HG03442 (cell line): Measurements from ENCODE around the gene CTNNA3.

ENCODE experiments used
- ATAC-seq: cut with Tn5 transposase; IDR thresholded peaks from one replicate; pipeline ENCODE4 v1.9.1; 2021; ENCODE audit warnings: mild to moderate bottlenecking, moderate library complexity; ENCODE audit not compliant: unreplicated experiment

The CTNNA3 gene

GRCh38 chr10:66782776-66783175 is 913.2 kb downstream of the CTNNA3 start:
- ATAC-seq, result no peak

- no peak for ATAC-seq
Measured at GRCh38 chr10:66782144-66782543, 913.9 kb downstream of the CTNNA3 start.

DNA sequence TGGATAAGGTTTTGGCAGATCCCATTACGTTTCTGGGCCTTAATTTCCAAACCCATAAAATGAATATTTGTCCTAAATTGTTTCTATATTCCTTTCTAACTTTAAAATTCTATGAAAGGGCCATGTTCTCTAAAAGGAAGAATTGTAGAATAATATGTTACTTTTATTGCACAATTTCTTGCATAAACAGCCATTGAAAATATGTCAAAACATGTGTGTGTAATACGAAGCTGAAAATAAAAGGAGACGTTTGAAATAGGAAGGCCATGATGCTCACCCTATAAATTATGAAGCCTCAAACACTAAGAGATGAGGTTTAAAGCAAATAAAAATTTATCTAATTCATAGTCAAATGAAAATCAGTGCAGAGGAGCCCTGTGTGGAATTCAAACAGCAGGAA is 915.2 kb downstream of the CTNNA3 start:
- no peak for ATAC-seq

DNA sequence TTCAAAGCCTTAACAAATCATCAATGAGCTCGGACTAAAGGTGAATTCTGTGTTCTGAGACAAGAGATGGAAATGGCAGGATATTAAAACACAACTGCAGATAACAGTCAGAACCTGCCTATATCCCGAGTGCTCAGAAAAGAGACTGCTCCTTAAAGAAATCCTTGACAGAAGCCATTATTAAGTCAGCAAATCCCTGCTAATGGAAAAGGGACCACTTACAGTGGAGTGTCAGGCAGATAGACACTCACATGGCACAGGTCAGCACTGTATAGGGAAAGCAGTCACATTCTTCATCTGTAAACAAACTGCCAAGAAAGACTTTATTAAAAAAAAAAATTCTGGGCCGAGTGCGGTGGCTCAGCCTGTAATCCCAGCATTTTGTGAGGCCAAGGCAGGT is 917.6 kb downstream of the CTNNA3 start:
- no peak for ATAC-seq

GRCh38 chr10:66777665-66778064 is 918.3 kb downstream of the CTNNA3 start:
- no peak for ATAC-seq

- no peak for ATAC-seq
Measured at GRCh38 chr10:66773472-66773817, 922.5 kb downstream of the CTNNA3 start.

DNA sequence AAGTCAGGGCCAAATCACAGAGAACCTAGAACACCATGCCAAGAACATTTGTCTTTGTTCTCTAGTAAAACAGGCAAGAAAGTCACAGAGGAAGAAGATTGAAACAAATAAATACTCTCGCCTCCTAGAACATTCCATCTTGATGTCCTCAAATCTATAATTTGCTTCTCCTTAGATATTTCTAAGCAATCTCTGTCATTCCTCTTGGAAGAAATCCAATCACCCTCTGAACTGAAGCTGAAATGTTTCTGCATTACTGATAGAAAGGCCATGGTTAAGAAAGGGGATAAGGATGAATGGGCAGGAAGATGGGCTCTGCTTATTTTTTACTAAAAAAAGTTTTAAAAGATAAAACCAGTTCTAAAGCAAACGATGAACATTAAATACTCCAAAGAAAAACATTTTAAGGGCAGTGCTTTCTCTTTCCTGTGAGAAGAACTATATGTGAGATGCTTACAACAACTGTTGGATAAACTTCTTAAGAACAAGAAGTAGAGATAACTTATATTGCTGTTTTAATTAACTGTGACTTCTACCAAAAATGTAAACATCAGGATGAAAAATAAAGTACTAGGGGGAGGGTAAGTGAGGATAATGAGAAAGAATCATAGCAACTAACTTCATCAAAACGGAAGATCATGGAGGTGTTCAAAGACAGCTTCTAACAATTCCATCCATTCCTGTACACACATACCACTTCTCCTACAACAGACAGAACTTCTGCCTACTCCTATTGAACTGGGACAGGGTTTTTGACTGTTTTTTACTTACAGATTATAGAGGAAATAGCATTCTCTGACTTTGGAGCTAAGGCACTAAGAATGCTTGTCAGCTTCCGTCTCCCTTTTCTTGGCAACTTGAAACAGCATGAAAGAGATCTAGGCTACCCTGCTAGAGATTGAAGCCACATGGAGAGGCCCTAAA is 923.2 kb downstream of the CTNNA3 start:
- no peak for ATAC-seq

DNA sequence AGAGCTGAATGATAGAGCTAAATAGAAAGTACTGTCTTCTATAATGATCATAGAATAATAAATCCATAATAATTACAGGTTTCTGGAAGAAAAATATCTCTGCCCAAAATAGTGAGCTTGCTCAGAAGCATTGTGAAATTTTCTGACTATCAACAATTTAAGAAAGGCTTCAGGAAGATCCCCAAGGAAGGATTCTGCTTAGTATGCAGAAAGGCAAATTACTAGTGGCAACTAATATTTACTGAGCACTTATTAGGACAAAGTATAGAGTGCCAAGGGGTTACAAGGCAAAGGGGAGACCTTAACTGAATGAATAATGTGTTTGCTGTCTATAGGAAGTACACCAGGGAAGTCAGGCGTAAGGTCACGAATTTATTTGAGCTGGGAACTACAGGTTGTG is 928.3 kb downstream of the CTNNA3 start:
- no peak for ATAC-seq

- ATAC-seq, result no peak
Measured at GRCh38 chr10:66762218-66762729, 933.7 kb downstream of the CTNNA3 start.

- ATAC-seq, result no peak
Measured at GRCh38 chr10:66760941-66761340, 935.1 kb downstream of the CTNNA3 start.

- no peak for ATAC-seq
Measured at GRCh38 chr10:66755474-66755873, 940.5 kb downstream of the CTNNA3 start.

DNA sequence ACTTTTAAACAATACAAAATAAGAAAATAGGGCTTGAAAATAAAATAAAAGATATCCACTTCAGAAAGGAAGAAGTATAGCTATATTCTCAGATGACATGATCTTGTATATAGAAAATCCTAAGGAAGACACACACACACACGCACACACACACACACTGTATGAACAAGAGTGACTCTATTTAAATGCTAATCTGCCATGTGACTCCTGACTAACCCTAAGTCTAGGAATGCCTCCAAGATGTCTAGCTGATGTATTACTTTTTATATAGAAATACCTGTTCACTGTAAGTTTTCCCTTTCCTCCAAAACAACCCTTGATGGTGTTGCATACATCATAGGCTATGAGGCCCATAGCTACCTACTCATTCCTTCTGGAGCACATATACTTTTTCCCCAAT is 943.3 kb downstream of the CTNNA3 start:
- ATAC-seq, result no peak

DNA sequence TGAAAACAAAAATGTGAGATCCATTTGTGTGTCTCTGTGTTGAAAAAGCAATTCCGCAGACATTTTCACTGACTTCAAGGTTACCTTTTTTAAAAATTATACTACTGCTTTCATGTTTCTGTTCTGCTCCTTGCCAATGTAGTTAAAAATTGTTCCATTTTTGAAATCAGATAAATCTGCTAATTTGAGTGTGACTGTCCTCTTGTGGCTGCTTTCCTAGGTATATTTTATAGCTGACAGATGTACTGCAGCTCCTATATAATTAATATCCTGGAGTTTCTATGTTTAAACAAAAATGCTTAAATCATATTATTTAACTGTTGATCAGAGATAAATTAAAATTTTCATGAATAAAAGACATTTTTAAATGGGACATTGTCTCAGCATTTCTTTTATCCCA is 947.8 kb downstream of the CTNNA3 start:
- ATAC-seq, result no peak

DNA sequence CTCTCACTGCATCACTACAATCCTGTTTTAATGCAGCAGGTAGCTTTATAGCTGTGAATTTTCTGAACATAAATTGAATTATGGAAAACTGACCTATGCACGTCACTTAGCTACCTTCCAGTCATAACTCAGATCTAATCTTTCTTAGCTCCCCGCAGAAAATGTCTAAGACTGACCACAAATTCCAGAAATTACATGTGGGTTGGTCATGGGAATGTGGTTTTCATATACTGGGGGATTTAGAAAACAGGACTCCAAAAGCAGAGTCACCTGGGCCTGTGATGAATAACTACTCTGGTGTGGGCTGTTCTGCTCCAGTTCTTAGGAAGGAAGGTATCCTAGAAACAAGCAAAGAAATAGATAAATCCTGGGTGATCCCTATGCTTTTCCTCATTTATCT is 948.5 kb downstream of the CTNNA3 start:
- ATAC-seq, result no peak

- no peak for ATAC-seq
Measured at GRCh38 chr10:66746711-66747110, 949.3 kb downstream of the CTNNA3 start.

GRCh38 chr10:66746246-66746645 is 949.7 kb downstream of the CTNNA3 start:
- ATAC-seq, result no peak

DNA sequence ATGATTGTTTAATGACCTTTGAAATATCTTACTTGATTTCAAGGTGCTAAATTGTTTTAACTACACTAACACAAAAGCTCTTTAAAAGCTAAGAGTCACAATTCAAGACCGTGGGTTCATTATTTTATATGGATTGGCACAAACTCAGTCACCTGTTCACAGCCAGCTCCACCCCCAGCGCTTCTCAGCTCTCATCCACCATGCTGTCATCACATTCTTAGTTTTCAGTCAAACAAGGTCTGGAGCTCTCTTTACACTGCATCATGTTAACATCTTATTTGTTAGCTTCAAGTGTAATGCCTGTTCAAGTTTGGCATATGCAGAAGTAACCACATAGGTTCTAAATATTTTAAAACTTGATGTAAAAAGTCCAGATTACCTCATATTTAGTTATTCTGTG is 951.1 kb downstream of the CTNNA3 start:
- no peak for ATAC-seq

DNA sequence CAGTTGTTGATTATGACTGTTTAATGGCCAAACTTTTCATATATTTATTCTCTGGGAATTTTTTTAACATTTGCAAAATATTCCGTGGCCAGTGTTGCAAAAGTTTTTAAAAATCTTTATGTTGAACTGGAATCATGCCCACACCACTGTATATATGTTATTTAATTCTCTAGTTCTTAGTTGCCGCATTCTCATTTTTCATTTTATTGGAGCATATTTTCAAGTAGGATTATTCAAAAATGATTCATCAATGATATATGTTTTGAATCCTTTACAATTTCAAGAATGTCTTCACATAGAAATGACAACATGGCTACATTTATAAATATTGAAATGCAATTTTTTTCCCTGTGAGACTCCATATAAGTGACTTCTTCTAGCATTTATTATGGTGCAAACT is 958.8 kb downstream of the CTNNA3 start:
- ATAC-seq, result no peak

DNA sequence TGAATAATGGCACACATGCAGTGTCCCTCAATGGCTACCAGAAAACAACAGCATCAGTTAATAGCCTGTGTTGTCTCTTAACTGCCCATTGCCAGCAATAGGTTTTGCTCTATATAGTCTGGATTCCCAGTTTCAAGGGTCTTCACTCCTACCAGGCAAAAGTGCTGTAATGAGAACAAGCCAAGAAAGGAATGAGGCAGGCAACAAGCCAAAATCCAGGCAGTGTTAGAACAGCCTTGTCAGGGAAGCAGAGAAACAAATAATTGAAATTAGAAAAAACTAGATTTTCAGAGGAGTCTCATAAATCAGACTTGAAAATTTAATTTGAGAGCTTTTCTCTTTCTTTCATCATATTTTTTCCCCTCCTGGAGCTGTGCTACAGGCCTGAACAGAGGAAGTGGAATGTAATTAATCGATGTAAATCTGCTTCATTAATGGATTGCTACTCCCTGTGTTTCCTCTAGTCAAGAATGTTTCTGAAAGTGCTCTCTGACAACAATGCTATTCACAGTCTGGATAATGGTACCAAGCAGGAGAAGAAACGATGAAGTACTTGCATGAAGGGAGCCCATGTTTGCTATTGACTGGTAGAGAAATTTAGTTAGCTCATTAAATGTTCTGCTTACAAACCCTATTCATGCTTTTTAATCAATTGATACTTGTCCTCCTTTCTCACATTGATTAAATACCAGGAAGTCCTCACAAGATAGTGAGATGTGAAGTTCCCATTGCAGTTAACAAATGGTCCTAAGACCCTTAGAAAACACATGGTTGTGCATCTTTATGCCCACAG is 972.2 kb downstream of the CTNNA3 start:
- ATAC-seq, result no peak

DNA sequence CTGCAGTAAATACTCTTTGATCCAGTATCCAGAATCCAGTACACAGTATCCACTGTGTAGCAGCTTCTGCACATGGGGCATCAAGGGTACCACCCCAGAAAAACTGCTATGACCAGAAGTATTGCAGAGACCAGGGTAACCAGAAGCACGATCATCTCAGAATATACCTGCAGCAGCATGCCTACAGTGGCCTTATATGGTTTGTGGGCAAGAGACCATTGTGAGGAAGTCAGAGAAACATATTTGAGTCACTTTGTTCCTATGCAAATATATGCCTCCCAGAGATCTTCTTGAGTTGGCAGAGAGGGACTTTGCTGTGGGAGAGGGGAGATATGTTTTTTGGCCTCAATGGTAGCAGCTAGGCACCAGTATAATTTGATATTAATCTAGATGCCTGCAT is 976.5 kb downstream of the CTNNA3 start:
- ATAC-seq, result no peak

DNA sequence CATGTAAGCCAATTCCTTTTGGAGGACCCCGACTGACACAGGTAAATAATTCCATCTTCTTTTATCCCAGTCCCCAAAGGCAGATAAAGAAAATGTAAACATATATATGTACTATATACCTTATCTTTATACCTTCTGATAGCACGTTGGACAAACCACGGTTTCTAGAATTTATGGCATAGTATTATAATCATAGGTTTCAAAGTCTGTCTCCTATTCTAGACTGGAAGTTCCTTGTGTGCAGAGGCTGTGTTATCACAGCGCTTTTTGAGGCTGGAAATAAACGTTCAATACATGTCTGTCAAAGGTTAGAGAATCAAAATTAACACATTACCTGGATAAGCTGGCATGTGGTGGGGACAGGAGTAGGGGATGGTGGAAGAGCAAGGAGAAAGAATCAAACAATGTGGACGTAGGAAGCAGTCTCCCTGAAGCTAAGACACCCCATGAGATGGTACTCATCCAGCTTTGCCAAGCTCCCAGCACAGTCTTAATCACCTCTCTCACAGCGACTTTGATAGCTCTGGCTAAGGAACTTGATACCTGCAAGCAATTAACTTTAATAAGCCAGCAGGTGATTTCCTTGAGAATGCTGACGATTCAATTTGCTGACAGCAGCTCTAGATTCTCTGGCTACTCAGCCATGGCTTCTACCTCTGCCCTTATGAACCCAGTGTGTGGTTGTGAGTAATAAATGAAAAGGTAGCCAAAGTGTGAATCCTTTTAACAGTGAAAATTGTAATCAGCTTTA is 978.6 kb downstream of the CTNNA3 start:
- no peak for ATAC-seq
